Measurements from ENCODE around the gene NEDD4L. TPM values are rescaled to one million over a fixed set of nuclear protein-coding genes. Genes with fewer than 3 reads are reported as not detected.

The NEDD4L gene
- total RNA-seq, 1 donor from 2014 or later, result 162 TPM

DNA sequence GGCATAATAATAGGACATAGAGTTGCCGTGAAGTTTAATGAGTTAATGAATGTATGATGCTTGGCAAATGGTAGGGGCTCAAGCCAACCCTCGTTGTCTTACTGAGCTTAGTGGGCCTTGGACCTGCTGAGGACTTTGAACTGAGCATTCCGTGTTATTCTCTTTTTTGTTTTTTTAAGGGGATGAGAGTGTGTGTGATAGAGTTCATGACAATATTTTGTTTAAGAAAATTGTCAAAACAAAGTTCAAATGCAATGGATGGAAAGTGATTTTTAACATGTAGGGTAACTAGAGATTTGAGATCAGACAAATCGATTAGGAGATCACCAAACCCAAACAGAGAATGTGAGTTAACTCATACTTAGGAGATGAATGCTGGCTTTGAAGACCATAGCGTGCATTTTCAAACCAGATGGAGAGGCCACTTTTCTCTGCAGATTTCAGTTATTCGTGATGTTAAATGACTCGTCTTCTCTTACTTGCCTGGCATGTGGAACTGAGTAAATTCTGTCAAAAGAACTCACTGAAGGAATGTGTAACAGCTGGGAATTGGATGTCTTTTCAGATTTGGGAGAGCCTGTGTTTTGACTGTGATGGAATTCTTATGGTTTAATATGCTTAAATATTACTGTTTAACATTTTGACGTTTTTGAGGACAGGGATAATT, 88.7 kb downstream of the NEDD4L start:
- DNase-seq (ENCODE audit: low spot score, unreplicated experiment), result no peak
- H3K27me3 Mint-ChIP-seq, result no peaks in the 10 kb centered on the region
- no peak overlapping the region for H3K27ac Mint-ChIP-seq
- peaks cover 18% of the 10 kb centered on the region for H3K4me1 Mint-ChIP-seq (ENCODE audit: low read depth)
- H3K9me3 Mint-ChIP-seq (ENCODE audit: low read depth), result no peaks in the 10 kb centered on the region
- H3K4me3 Mint-ChIP-seq (ENCODE audit: low read depth), result no peak overlapping the region
- TF ChIP-seq, protein P1, sequence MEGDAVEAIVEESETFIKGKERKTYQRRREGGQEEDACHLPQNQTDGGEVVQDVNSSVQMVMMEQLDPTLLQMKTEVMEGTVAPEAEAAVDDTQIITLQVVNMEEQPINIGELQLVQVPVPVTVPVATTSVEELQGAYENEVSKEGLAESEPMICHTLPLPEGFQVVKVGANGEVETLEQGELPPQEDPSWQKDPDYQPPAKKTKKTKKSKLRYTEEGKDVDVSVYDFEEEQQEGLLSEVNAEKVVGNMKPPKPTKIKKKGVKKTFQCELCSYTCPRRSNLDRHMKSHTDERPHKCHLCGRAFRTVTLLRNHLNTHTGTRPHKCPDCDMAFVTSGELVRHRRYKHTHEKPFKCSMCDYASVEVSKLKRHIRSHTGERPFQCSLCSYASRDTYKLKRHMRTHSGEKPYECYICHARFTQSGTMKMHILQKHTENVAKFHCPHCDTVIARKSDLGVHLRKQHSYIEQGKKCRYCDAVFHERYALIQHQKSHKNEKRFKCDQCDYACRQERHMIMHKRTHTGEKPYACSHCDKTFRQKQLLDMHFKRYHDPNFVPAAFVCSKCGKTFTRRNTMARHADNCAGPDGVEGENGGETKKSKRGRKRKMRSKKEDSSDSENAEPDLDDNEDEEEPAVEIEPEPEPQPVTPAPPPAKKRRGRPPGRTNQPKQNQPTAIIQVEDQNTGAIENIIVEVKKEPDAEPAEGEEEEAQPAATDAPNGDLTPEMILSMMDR (IDR thresholded peaks at IDR 0.05; ENCODE audit: unreplicated experiment), result no peak
- peaks cover 3% of the 10 kb centered on the region for H3K36me3 Mint-ChIP-seq (ENCODE audit: insufficient read depth)

DNA sequence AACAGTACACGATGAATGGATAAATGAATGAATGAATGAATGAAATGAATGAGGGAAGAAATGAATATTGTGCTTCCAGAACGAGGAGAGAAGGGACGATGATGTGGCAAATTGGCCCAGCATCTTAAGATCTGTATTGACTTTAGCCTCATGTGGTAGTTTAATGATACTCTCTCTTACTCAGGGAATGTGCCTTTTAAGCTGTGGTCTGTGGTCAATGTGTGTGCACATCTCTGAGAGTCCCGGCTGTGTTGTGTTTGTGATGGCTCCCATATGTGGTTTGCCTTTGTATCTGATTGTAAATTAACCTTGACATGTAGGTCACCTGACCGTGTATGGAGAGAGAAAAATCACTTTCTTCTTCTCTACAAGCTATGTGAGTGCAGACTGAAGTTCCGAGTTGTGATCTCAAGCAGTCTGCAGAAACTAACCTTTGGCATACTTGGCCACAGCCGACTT, 91.2 kb downstream of the NEDD4L start:
- H3K27me3 Mint-ChIP-seq, result no peaks in the 10 kb centered on the region
- H3K4me3 Mint-ChIP-seq (ENCODE audit: low read depth), result no peak overlapping the region
- no peaks in the 10 kb centered on the region for H3K9me3 Mint-ChIP-seq (ENCODE audit: low read depth)
- DNase-seq (ENCODE audit: low spot score, unreplicated experiment), result no peak
- TF ChIP-seq, protein P1 (IDR thresholded peaks at IDR 0.05; ENCODE audit: unreplicated experiment), result no peak
- H3K36me3 Mint-ChIP-seq (ENCODE audit: insufficient read depth), result no peaks in the 10 kb centered on the region
- H3K4me1 Mint-ChIP-seq (ENCODE audit: low read depth), result peaks cover 26% of the 10 kb centered on the region
- no peak overlapping the region for H3K27ac Mint-ChIP-seq

DNA sequence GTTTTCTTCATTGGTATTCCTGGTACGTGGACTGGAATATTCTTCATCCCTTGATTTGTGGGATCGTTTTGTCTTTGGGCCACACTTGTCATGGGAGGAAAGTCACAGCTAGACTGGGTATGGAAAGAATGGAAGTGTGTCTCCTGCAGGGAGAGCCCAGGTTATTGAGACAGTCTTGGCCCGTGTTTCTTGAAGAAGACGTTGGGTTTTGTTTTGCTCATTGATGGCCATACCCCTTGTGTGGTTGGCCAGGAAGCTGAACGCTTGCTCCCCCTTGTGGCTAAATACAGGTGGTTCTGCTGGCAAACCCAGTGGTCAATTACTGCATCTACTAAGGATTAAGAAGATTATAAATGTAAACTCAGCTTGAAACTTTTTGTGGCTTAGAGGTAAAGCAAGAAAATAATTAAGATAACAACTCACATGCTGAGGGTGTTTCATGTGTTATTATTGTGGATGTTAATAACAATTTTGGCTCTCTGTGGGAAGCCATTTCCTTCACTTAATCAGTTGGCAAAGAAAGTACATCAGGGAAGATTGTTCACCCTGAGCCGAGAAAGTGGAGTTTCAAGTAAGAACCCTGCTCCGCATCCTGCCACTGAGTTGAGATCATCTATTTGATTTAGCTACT, 91.8 kb downstream of the NEDD4L start:
- no peak overlapping the region for H3K4me3 Mint-ChIP-seq (ENCODE audit: low read depth)
- H3K9me3 Mint-ChIP-seq (ENCODE audit: low read depth), result no peaks in the 10 kb centered on the region
- no peaks in the 10 kb centered on the region for H3K27me3 Mint-ChIP-seq
- DNase-seq (ENCODE audit: low spot score, unreplicated experiment), result peak; percentile 27
- H3K4me1 Mint-ChIP-seq (ENCODE audit: low read depth), result peaks cover 32% of the 10 kb centered on the region
- no peaks in the 10 kb centered on the region for H3K36me3 Mint-ChIP-seq (ENCODE audit: insufficient read depth)
- H3K27ac Mint-ChIP-seq, result no peak overlapping the region
- TF ChIP-seq, protein P1 (IDR thresholded peaks at IDR 0.05; ENCODE audit: unreplicated experiment), result peak; percentile 78

DNA sequence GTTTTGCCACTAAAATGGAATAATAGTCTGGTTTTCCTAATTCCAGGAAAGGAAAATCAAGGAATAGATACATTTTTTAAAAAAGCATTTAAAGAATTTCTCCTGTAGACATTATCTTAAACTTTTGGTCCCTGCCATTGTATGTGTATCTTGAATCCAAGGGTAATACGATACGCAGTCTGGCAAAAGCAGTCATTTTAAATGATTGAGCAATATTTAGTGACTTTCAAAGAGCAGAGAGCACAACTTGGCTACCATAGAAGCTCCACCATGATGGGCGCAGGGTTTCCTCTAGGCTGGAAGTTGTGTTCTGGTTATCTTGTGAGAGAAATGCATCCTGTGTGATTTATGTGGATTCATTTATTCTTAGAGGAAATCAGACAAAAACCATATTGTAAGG, 92.9 kb downstream of the NEDD4L start:
- TF ChIP-seq, protein P1 (IDR thresholded peaks at IDR 0.05; ENCODE audit: unreplicated experiment), result no peak
- Mint-ChIP-seq H3K36me3 (ENCODE audit: insufficient read depth) (no peaks in the 10 kb centered on the region), H3K27me3 (no peaks in the 10 kb centered on the region), H3K4me3 (ENCODE audit: low read depth) (no peak overlapping the region), H3K9me3 (ENCODE audit: low read depth) (no peaks in the 10 kb centered on the region), H3K27ac (no peak overlapping the region), H3K4me1 (ENCODE audit: low read depth) (peaks cover 38% of the 10 kb centered on the region)
- DNase-seq (ENCODE audit: low spot score, unreplicated experiment), result no peak

DNA sequence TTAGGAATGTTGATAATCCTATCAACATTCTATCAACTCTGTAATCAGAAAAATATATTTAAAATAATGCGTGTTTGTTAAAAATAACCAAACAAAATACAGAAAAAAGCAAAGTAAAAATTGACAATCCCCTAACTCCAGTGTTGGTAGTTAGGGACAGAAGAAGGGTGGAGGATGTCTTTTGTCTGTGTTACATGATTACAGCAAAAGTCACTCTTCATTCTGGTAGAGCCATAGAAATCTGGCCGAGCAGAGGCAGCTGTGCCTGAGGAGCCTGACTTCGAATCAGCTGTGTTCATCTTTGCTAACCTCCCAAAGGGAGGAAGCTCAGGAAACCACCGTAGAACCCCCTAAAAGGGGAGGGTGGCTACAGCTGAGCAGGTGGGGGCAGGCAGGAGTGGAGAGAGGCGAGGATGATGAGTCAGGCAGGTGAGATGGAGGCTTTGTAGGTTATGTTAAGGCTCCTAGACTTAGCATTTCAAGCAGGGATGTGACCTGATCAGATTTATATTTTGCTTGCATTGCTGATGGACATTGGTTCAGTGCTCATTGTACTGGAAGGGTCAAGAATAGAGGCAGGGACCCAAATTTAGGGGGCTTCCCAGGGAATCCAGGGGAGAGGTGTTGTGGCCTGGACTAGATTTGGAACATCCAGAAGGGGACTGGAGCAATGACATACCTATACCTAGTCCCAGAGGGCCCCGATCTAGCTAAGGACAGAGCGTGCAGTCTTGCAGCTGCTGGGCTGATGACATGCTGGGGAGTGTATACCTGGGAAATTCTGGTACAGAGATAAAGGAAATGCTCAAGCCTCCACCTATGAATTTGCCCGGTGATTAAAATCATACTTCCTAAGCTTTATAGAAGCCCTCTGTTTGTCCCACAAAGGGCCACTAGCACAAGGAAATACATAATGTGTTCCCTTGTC, 95.7 kb downstream of the NEDD4L start:
- DNase-seq (ENCODE audit: low spot score, unreplicated experiment), result no peak
- peaks cover 37% of the 10 kb centered on the region for H3K4me1 Mint-ChIP-seq (ENCODE audit: low read depth)
- H3K36me3 Mint-ChIP-seq (ENCODE audit: insufficient read depth), result peaks cover 10% of the 10 kb centered on the region
- TF ChIP-seq, protein P1 (IDR thresholded peaks at IDR 0.05; ENCODE audit: unreplicated experiment), result no peak
- no peak overlapping the region for H3K27ac Mint-ChIP-seq
- no peak overlapping the region for H3K4me3 Mint-ChIP-seq (ENCODE audit: low read depth)
- H3K9me3 Mint-ChIP-seq (ENCODE audit: low read depth), result no peaks in the 10 kb centered on the region
- no peaks in the 10 kb centered on the region for H3K27me3 Mint-ChIP-seq
